ENCODE measurements around the gene SLC38A6.

Gene SLC38A6

DNA sequence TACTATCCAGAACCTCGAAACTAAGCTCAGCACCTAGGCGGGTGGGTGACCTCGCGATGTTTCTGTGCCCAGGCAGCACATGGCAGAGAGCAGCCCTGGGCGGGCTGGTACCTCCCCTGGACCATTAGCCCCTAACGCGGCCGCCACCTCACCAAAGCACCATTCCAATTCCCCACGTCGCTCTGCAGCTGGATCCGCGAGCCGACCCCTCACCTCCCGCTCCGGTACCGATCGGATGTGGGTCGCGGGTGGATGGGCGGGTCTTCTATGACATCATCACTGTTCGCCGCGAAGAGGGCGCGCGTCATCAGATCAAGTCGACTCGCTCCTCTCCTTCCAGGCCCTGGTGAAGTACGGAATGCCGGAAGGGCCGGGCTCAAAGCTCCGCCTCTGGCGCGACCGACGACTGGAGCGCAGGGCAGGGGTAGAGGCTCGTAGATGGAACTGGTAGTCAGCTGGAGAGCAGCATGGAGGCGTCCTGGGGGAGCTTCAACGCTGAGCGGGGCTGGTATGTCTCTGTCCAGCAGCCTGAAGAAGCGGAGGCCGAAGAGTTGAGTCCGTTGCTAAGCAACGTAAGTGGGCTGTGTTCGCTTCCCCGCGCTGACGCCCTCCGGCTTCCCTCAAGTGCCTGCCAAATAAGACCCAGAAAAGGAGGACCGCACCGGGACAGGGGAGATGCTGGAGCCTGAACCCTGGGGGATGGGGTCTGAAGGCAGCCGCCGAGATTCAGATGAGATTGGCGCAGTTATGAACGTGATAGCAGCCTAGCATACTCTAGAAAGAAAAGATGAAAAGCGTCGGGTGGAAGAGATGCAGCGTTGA lies at the start of gene SLC38A6, which contains the start of gene TRMT5:
TSS of gene SLC38A6 (plus strand) at position 435 of the 822 bp plus-strand sequence. CDS start at position 468, 33 bp downstream.
TSS of gene TRMT5 (minus strand) at position 269 of the 822 bp plus-strand sequence. CDS start at position 163, 106 bp downstream.
- Mint-ChIP-seq H3K27ac (no peak within 1 kb of the TSS), H3K4me3 (no peak within 1 kb of the TSS), H3K9me3 (no peaks in the 10 kb centered on the region), H3K36me3 (peaks cover 5% of the 10 kb centered on the region), H3K4me1 (peaks cover 15% of the 10 kb centered on the region), H3K27me3 (no peaks in the 10 kb centered on the region)
- peak; percentile 93 for DNase-seq
- CTCF ChIA-PET = interaction anchor here (0.9 kb wide), 1 partner anchor 272 kb away, joined by 3 read pairs; no protein-coding TSS in a partner anchor

DNA sequence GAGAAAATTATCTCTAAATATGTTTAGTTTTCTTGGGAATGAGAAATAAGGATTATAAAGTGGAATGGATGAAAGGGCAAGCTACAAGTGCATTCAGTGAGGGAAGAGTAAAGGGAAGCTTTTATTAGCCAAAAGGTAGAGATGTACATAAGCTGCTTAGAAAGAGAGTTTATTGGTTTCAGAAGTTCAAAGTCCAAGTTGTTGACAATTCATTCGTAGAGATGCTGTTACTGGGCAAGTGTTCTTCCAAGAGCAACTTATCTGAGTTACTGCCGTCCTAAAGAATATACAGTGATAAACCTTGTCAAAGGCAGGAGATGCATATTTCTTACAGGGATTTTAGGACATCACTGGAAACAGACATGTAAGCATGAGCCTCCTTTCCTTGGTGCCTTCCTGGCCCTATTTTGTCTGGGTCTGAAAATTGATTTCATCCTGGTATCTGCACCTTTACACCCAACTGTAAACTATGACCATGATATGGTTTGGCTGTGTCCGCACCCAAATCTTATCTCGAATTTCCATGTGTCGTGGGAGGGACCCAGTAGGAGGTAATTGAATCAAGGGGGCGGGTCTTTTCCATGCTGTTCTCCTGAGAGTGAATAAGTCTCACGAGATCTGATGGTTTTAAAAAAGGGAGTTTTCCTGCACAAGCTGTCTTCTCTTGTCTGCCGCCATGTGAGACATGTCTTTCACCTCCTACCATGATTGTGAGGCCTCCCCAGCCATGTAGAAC lies 47.0 kb upstream of the SLC38A6 start:
- Mint-ChIP-seq H3K4me1 (no peaks in the 10 kb centered on the region), H3K27me3 (no peaks in the 10 kb centered on the region), H3K4me3 (no peak overlapping the region), H3K9me3 (no peaks in the 10 kb centered on the region), H3K27ac (no peak overlapping the region), H3K36me3 (no peaks in the 10 kb centered on the region)
- CTCF ChIA-PET = no interaction called here
- DNase-seq = no peak

GRCh38 chr14:60935319-60935718 lies 45.7 kb upstream of the SLC38A6 start:
- no peaks in the 10 kb centered on the region for H3K27me3 Mint-ChIP-seq
- H3K4me3 Mint-ChIP-seq = no peak overlapping the region
- no peaks in the 10 kb centered on the region for H3K9me3 Mint-ChIP-seq
- DNase-seq = no peak
- CTCF ChIA-PET = no interaction called here
- H3K36me3 Mint-ChIP-seq = no peaks in the 10 kb centered on the region
- no peak overlapping the region for H3K27ac Mint-ChIP-seq
- H3K4me1 Mint-ChIP-seq = no peaks in the 10 kb centered on the region

GRCh38 chr14:60943637-60944032 lies 37.4 kb upstream of the SLC38A6 start:
- CTCF ChIA-PET = no interaction called here
- no peaks in the 10 kb centered on the region for H3K4me1 Mint-ChIP-seq

DNA sequence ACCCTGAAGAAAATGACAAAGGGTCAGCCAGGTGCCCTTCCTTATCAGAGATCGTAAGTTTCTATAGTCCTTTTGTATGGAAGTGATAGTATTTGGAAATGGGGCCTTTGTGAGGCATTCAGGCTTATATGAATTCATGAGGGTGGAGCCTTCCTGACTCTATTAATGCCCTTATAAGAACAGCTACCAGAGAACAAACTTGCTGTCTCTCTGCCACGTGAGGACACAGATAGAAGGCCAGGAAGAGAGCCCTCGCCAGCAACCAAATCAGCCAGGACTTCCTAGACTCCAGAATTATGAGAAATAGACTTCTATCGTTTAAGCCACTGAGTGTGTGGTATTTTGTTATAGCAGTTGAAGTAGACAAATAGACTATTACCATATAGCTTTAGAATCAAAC lies 36.8 kb upstream of the SLC38A6 start:
- Mint-ChIP-seq H3K4me3 (no peak overlapping the region), H3K4me1 (no peaks in the 10 kb centered on the region), H3K36me3 (no peaks in the 10 kb centered on the region), H3K27me3 (no peaks in the 10 kb centered on the region), H3K9me3 (no peaks in the 10 kb centered on the region), H3K27ac (no peak overlapping the region)
- CTCF ChIA-PET = no interaction called here
- DNase-seq = no peak

More at GRCh38 chr14:60943637-60944032, 37.4 kb upstream of the SLC38A6 start:
- H3K9me3 Mint-ChIP-seq = no peaks in the 10 kb centered on the region
- H3K27me3 Mint-ChIP-seq = no peaks in the 10 kb centered on the region
- H3K36me3 Mint-ChIP-seq = no peaks in the 10 kb centered on the region
- no peak overlapping the region for H3K27ac Mint-ChIP-seq
- no peak overlapping the region for H3K4me3 Mint-ChIP-seq
- no peak for DNase-seq

DNA sequence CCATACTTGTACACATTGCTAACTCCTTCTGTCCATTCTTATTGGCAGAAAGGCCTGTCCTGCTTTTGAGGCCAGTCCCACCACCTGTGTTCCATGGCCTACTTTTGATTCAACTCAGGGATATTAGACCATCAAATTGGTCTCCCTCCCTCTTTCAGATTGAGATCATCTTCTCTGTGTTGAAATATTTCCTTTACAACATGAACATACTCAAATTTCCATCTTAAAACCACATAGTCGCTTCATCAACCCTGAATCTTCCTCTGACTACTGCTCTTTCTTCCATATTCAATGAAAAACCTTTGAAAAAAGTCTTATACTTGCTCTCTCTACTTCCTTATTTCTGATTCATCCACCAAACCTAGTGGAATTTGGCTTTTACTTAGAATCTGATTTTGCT lies 35.1 kb upstream of the SLC38A6 start:
- no peak for DNase-seq
- CTCF ChIA-PET = no interaction called here
- Mint-ChIP-seq H3K9me3 (no peaks in the 10 kb centered on the region), H3K36me3 (no peaks in the 10 kb centered on the region), H3K4me3 (no peak overlapping the region), H3K4me1 (no peaks in the 10 kb centered on the region), H3K27me3 (no peaks in the 10 kb centered on the region), H3K27ac (no peak overlapping the region)

GRCh38 chr14:60946773-60947172 lies 34.3 kb upstream of the SLC38A6 start:
- no peaks in the 10 kb centered on the region for H3K27me3 Mint-ChIP-seq
- H3K27ac Mint-ChIP-seq = no peak overlapping the region
- no peaks in the 10 kb centered on the region for H3K36me3 Mint-ChIP-seq
- H3K4me1 Mint-ChIP-seq = no peaks in the 10 kb centered on the region
- no peak overlapping the region for H3K4me3 Mint-ChIP-seq
- CTCF ChIA-PET = no interaction called here
- no peak for DNase-seq
- H3K9me3 Mint-ChIP-seq = no peaks in the 10 kb centered on the region

DNA sequence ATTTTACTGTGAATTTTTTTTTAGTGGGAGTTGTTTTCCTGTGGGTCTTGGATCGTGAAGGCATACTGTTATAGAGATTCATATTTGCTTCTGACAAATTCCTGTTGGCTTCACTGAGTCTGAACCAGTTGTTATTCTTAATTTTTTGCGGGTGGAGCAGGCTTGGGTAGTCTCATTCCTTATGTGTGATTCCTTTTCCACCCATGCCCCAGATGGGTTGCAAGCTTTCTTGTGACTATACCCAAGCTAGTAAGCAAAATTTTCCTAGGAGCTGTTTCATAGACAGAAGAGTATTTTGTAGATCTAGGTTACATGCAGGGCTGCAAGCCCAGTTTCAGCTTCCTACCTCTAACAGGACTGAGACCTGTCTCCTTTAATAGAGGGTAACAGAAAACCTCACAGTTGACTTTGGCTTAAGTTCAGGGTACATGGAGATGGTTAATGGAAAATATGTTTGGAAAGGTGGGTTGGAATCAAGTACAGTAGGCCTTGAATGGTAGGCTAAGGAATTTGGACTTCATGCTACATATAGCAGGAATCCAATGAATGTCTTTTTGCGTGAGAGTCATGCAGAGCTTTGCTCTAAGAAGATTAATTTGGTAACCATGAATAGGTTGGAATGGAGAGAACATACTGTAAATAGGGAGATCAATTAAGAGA lies 29.1 kb upstream of the SLC38A6 start:
- Mint-ChIP-seq H3K9me3 (peaks cover 9% of the 10 kb centered on the region), H3K36me3 (peaks cover 6% of the 10 kb centered on the region), H3K27ac (no peak overlapping the region), H3K4me1 (no peaks in the 10 kb centered on the region), H3K4me3 (no peak overlapping the region), H3K27me3 (no peaks in the 10 kb centered on the region)
- DNase-seq = no peak
- CTCF ChIA-PET = no interaction called here

DNA sequence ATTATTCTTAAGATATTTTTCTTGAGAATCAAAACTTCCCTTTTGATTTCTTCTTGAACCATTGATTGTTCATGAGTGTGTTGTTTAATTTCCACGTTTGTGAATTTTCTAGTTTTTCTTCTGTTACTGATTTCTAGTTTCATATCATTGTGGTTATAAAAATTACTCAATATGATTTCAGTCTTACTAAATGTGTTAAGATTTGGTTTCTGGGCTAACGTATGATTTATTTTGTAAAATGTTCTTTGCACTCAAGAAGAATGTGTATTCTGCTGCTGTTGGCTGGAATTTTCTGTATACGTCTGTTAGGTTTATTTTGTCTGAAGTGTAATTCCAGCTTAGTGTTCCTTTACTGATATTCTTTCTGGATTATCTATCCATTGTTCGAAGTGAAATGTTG lies 24.8 kb upstream of the SLC38A6 start:
- CTCF ChIA-PET = no interaction called here
- Mint-ChIP-seq H3K4me3 (no peak overlapping the region), H3K27ac (no peak overlapping the region)

DNA sequence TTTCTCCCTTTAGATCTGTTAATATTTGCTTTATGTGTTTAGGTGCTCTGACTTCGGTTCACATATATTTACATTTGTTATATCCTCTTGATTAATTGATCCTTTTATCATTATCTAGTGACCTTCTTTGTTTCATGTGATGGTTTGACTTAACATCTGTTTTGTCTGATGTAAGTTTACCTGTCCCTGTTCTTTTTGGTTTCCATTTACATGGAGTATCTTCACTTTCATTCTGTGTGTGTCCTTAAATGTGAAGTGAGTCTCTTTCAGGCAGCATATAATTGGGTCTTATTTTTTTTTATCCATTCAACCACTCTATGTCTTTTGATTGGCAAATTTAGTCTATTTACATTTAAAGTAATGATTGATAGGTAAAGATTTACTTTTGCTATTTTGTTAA lies 24.4 kb upstream of the SLC38A6 start:
- no peaks in the 10 kb centered on the region for H3K27me3 Mint-ChIP-seq
- no peak for DNase-seq
- H3K4me3 Mint-ChIP-seq = no peak overlapping the region
- H3K4me1 Mint-ChIP-seq = no peaks in the 10 kb centered on the region
- H3K27ac Mint-ChIP-seq = no peak overlapping the region
- H3K9me3 Mint-ChIP-seq = peaks cover 33% of the 10 kb centered on the region
- H3K36me3 Mint-ChIP-seq = peaks cover 14% of the 10 kb centered on the region
- CTCF ChIA-PET = no interaction called here

More for the DNA sequence above, 24.8 kb upstream of the SLC38A6 start:
- no peak for DNase-seq
- H3K36me3 Mint-ChIP-seq = peaks cover 14% of the 10 kb centered on the region
- H3K4me1 Mint-ChIP-seq = no peaks in the 10 kb centered on the region
- no peaks in the 10 kb centered on the region for H3K27me3 Mint-ChIP-seq
- peaks cover 33% of the 10 kb centered on the region for H3K9me3 Mint-ChIP-seq

DNA sequence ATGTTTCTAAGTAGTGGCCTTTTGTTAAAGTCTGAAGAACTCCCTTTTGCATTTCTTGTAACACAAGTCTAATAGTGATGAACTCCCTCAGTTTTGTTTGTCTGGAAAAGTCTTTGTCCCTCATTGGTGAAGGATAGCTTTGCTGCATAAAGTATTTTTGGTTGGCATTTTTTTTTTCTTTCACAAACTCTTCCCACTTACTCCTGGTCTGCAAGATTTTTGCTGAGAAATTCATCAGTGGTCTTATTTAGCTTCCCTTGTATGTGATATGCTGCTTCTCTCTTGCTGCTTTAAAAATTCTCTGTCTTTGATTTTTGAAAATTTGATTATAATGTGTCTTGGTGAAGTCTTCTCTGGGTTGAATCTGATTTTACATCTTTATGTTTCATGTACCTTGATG lies 22.9 kb upstream of the SLC38A6 start:
- CTCF ChIA-PET = no interaction called here
- H3K4me1 Mint-ChIP-seq = no peaks in the 10 kb centered on the region
- peaks cover 33% of the 10 kb centered on the region for H3K9me3 Mint-ChIP-seq
- H3K4me3 Mint-ChIP-seq = no peak overlapping the region
- no peaks in the 10 kb centered on the region for H3K27me3 Mint-ChIP-seq
- DNase-seq = no peak
- H3K27ac Mint-ChIP-seq = no peak overlapping the region
- peaks cover 14% of the 10 kb centered on the region for H3K36me3 Mint-ChIP-seq

- no peak for DNase-seq
- Mint-ChIP-seq H3K4me1 (peaks cover 4% of the 10 kb centered on the region), H3K27ac (no peak overlapping the region), H3K9me3 (peaks cover 10% of the 10 kb centered on the region), H3K4me3 (no peak overlapping the region), H3K36me3 (peaks cover 3% of the 10 kb centered on the region), H3K27me3 (no peaks in the 10 kb centered on the region)
- CTCF ChIA-PET = no interaction called here
Observed at GRCh38 chr14:60963761-60964160, 17.3 kb upstream of the SLC38A6 start.

DNA sequence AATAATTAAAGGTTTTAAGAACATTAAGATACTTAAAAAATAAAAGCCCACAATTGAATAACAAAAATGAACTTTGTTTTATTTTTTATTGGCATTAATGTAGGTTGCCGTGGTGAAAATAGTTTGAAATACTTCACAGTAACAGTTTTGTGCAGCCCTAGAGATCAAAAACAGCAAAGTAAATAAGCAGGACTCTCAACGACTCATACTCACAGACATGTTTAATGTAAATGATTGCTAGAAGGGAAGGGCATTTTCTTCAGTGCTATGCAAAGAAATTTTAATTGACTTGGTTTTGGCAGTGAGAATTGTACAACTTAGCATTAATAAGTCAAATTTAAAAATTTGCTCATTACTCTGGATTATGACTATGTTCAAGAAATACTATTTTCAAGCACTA lies 16.1 kb upstream of the SLC38A6 start:
- CTCF ChIA-PET = no interaction called here
- peaks cover 1% of the 10 kb centered on the region for H3K9me3 Mint-ChIP-seq
- H3K36me3 Mint-ChIP-seq = peaks cover 3% of the 10 kb centered on the region
- no peak overlapping the region for H3K27ac Mint-ChIP-seq
- H3K27me3 Mint-ChIP-seq = no peaks in the 10 kb centered on the region
- DNase-seq = no peak
- peaks cover 4% of the 10 kb centered on the region for H3K4me1 Mint-ChIP-seq
- no peak overlapping the region for H3K4me3 Mint-ChIP-seq

GRCh38 chr14:60965402-60965801 lies 15.6 kb upstream of the SLC38A6 start:
- H3K36me3 Mint-ChIP-seq = peaks cover 3% of the 10 kb centered on the region
- CTCF ChIA-PET = no interaction called here
- H3K27me3 Mint-ChIP-seq = no peaks in the 10 kb centered on the region
- no peak for DNase-seq
- H3K4me3 Mint-ChIP-seq = no peak overlapping the region
- no peaks in the 10 kb centered on the region for H3K9me3 Mint-ChIP-seq
- H3K4me1 Mint-ChIP-seq = peaks cover 4% of the 10 kb centered on the region
- no peak overlapping the region for H3K27ac Mint-ChIP-seq
